Coronary artery (tissue), 2 donors: ENCODE measurements around the gene NOC4L.
"Not testable (repeated sequence)": the region's sequence is repeated elsewhere in the genome, so short reads cannot be mapped to it uniquely, and the experiment has no call there.

Experiments used
- DNase-seq: peaks from one replicate; pipeline ENCODE4 v3.0.0-alpha.2; 2017; ENCODE audit warnings: low spot score
- H3K27ac ChIP-seq, 2 donors: fragments of 200-600 bp; sonication (generic); one replicate each; pipeline ENCODE4 v1.5.1; 2016 to 2019
- H3K4me3 ChIP-seq: fragments of 200-600 bp; sonication (generic); 2 replicates; pipeline ENCODE4 v1.5.1; 2016; ENCODE audit warnings: mild to moderate bottlenecking, moderate library complexity
- TF ChIP-seq, protein P1 (sequence below): fragments of 200-600 bp; sonication (generic); IDR thresholded peaks from one replicate; pipeline ENCODE4 v1.5.1; 2019; ENCODE audit warnings: antibody characterized with exemption

The NOC4L gene

GRCh38 chr12:132131952-132132351 is 12.3 kb upstream of the NOC4L start:
- H3K4me3 ChIP-seq: no peak overlapping the region
- no peak for DNase-seq
- H3K27ac ChIP-seq: no peak overlapping the region
- TF ChIP-seq, protein P1, sequence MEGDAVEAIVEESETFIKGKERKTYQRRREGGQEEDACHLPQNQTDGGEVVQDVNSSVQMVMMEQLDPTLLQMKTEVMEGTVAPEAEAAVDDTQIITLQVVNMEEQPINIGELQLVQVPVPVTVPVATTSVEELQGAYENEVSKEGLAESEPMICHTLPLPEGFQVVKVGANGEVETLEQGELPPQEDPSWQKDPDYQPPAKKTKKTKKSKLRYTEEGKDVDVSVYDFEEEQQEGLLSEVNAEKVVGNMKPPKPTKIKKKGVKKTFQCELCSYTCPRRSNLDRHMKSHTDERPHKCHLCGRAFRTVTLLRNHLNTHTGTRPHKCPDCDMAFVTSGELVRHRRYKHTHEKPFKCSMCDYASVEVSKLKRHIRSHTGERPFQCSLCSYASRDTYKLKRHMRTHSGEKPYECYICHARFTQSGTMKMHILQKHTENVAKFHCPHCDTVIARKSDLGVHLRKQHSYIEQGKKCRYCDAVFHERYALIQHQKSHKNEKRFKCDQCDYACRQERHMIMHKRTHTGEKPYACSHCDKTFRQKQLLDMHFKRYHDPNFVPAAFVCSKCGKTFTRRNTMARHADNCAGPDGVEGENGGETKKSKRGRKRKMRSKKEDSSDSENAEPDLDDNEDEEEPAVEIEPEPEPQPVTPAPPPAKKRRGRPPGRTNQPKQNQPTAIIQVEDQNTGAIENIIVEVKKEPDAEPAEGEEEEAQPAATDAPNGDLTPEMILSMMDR: no peak

DNA sequence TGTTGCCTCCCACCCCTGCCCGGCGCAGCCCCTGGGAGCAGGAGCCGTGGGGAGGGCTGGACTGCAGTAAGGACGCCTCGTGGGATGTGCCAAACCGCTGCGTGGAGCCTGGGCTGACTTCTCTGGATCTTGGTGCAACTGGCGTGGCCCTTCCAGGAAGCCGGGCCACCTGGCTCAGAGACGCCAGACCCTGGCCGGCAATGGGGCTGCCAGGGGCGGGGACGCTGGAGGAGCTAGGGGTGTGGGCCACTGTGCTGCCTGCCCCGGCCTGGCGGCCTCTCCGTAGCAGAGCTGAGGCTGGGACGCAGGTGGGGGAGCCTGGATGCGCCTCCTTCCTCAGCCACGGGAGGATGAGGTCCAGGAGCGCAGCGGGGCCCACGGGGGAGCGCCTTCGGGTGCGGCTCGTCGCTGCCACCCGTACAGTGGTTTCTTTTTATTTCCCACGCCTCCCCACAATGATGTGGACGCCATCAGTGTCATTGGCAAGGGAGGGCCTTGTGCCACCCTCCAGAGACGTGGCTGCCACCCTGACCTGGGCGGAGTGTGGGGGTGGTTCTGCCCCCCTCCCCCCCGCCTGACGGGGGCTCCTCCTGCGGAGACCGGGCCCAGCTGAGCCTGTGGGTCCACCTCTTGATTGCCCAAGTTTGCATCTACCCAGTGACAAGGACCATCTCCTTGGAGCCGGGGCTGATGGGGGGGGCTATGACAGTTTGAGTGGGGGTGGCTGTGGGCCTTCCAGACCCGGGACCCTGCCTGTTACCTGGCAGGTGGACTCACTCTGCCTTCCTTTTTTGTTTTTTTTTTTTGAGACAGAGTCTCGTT is 11.4 kb upstream of the NOC4L start:
- Histone ChIP-seq H3K27ac (no peak overlapping the region), H3K4me3 (no peak overlapping the region)
- DNase-seq: no peak
- TF ChIP-seq, protein P1: no peak

DNA sequence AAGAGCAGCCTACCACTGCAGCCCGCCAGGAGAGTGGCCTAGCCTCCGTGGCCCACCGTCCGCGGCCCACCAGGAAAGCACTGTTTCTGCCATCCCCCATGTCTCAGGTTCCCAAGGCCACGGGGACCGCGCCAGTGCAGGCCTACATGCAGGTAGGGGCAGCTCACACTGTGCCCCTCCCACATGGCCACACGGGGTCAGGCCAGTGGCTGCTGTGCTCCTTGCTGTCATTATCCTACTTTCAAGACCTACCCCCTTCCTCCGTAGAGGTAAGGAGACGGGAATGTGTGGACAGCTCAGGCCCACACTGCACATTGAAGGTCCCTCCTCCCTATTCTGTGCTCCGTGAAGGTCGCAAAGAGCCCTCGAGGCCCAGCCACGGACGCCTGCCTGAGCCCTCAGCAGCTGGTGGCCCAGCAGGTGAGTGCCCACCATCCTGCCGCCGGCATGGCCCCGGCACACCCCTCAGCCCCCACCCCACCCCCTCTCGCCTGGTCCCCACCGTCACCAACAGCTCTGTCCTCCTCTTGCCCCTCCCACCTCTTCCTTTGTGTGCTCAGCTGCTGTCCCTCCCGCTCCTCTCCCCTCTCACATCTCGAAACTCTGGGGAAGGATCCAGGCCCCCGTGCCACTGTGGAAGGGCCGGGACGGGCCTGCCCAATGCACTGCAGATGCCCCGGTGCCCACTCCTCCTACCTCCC is 10.2 kb upstream of the NOC4L start:
- H3K4me3 ChIP-seq: no peak overlapping the region
- no peak overlapping the region for H3K27ac ChIP-seq
- DNase-seq: no peak
- TF ChIP-seq, protein P1: no peak

DNA sequence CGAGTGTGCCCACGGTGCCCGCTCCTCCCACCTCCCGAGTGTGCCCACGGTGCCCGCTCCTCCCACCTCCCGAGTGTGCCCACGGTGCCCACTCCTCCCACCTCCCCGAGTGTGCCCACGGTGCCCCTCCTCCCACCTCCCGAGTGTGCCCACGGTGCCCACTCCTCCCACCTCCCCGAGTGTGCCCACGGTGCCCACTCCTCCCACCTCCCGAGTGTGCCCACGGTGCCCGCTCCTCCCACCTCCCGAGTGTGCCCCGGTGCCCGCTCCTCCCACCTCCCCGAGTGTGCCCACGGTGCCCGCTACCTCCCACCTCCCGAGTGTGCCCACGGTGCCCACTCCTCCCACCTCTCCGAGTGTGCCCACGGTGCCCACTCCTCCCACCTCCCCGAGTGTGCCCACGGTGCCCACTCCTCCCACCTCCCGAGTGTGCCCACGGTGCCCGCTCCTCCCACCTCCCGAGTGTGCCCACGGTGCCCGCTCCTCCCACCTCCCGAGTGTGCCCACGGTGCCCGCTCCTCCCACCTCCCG is 9.5 kb upstream of the NOC4L start:
- not testable (repeated sequence) for DNase-seq, H3K4me3 ChIP-seq, H3K27ac ChIP-seq

GRCh38 chr12:132136226-132136625 is 8.0 kb upstream of the NOC4L start:
- not testable (repeated sequence) for H3K27ac ChIP-seq, DNase-seq

DNA sequence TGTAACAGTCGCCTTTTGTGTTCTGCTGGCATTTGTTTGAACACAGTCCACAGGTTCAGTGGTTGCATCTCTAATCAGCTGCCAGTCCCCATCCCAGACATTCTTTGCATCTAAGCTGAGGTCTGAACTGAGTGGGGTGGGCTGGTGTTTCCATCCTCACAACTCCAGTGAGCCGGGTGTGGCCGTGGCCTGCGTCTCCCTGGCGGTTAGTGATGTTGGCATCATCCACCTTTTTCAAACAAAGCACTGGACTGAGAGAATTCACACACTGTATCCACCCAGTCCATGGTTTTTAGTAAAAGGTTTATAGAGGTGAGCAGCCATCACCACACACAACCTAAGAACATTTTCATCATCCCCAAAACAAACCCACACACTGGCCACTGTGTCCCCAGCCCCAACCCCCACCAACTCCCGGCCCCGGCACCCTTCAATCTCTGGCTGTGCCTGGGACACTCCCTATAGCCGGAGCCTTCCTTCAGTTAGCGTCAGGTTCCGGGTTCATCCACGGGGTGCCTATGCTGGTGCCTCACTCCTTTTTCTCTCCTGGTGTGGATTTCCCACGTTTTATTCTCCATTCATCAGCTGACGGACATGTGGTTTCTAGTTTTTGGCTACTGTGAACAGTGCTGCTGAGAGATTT is 6.7 kb upstream of the NOC4L start:
- TF ChIP-seq, protein P1: no peak
- no peak overlapping the region for H3K4me3 ChIP-seq
- no peak overlapping the region for H3K27ac ChIP-seq
- no peak for DNase-seq

More at GRCh38 chr12:132136226-132136625, 8.0 kb upstream of the NOC4L start:
- H3K4me3 ChIP-seq: not testable (repeated sequence)

DNA sequence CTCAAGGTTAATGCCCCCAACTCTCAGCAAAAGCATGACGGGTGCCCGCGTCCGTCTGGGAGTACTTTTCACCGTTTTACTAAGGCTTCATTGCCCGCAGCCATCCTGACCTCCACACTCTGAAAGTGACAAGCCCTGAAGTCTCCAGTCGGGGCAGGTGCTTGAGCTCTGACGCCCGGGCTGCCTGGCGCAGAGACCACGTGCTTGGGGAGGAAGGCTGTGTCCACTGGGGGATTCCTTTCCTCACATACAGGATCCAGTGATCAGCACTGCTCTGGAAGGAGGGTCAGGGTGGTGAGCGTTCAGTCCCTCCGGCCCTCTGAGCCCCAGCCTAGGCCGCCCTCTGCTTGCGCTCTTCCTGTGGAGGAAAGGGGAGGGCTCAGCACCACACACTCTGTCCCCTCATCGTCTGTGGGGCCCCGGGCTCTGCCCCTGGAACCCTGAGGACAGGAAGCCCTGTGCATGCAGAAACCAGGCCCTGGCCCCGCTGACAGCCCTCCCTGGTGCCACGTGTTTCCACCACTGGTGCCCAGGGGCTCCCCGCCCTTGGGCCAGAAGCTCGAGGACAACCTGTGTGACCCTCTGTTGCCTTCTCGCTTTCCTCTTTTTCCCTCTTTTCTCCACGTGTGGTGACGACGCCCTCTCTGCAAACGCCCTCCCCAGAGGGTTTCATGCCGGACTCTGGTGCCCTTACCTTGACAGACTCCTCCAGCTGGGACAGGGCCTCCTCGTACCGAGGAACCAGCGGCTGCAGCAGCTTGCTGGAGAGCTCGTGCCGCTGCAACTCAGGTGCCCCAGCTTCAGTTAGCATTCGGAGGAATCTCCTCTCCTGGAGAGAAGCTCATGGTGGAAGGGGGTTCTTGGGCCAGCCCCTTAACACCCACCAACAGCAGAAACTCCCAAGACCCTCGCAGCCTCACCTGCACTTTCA is 5.1 kb upstream of the NOC4L start:
- DNase-seq: no peak
- TF ChIP-seq, protein P1: no peak
- no peak overlapping the region for H3K27ac ChIP-seq
- H3K4me3 ChIP-seq: no peak overlapping the region
